Liver (tissue), 9 donors: ENCODE measurements around the gene ETF1. TPM values are rescaled to one million over a fixed set of nuclear protein-coding genes. Genes with fewer than 3 reads are reported as not detected.

Experiments used
- DNase-seq: peaks from one replicate; pipeline ENCODE4 v3.0.0-alpha.2; 2017; ENCODE audit warnings: low spot score
- H3K27ac ChIP-seq, 2 donors: one replicate each; pipeline ENCODE4 v1.7.0; 2013; ENCODE audit warnings: inconsistent platforms in 2 of 2, low read length in 2 of 2, control low read depth in 1 of 2, low read depth in 1 of 2, mild to moderate bottlenecking in 1 of 2
- H3K27me3 ChIP-seq, 4 donors: one replicate each; pipeline versions ENCODE4 v1.6.1 to v1.7.0; 2013; ENCODE audit warnings: low read length in 3 of 4, inconsistent platforms in 1 of 4, mild to moderate bottlenecking in 1 of 4, moderate library complexity in 1 of 4; ENCODE audit not compliant: control insufficient read depth in 4 of 4, insufficient read depth in 4 of 4
- H3K36me3 ChIP-seq, 4 donors: one replicate each; pipeline versions ENCODE4 v1.6.1 to v1.7.0; 2013; ENCODE audit warnings: low read length in 3 of 4, mild to moderate bottlenecking in 3 of 4, low read depth in 1 of 4, moderate library complexity in 1 of 4; ENCODE audit not compliant: control insufficient read depth in 4 of 4, insufficient read depth in 3 of 4
- H3K4me1 ChIP-seq, 4 donors: one replicate each; pipeline versions ENCODE4 v1.6.1 to v1.7.0; 2013; ENCODE audit warnings: low read length in 3 of 4, mild to moderate bottlenecking in 3 of 4, moderate library complexity in 1 of 4; ENCODE audit not compliant: control insufficient read depth in 4 of 4, insufficient read depth in 4 of 4
- H3K4me3 ChIP-seq, 3 donors: one replicate each; pipeline versions ENCODE4 v1.6.1 to v1.7.0; 2013; ENCODE audit warnings: low read length in 3 of 3, control low read depth in 1 of 3, low read depth in 1 of 3, mild to moderate bottlenecking in 1 of 3
- H3K9ac ChIP-seq, 2 donors: one replicate each; pipeline ENCODE4 v1.7.0; 2013; ENCODE audit warnings: low read length in 2 of 2, mild to moderate bottlenecking in 2 of 2, moderate library complexity in 2 of 2, control low read depth in 1 of 2, low read depth in 1 of 2
- H3K9me3 ChIP-seq, 4 donors: one replicate each; pipeline versions ENCODE4 v1.6.1 to v1.7.0; 2013; ENCODE audit warnings: low read length in 3 of 4; ENCODE audit not compliant: control insufficient read depth in 4 of 4
- CTCF ChIP-seq: fragments of 150-350 bp; IDR thresholded peaks from 2 replicates; pipeline ENCODE4 v1.5.1; 2017; ENCODE audit warnings: improper control_type of control experiment, low read depth, low read length; ENCODE audit not compliant: missing input control
- EGR1 ChIP-seq, 2 donors: IDR thresholded peaks; 2 replicates each; pipeline ENCODE4 v1.6.1; 2016 to 2018; ENCODE audit warnings: antibody characterized with exemption in 2 of 2, low read depth in 2 of 2
- FOXA1 ChIP-seq: IDR thresholded peaks from 2 replicates; pipeline ENCODE4 v1.6.1; 2016; ENCODE audit warnings: antibody characterized with exemption
- FOXA2 ChIP-seq: IDR thresholded peaks from 2 replicates; pipeline ENCODE4 v1.6.1; 2016; ENCODE audit warnings: antibody characterized with exemption
- GABPA ChIP-seq, 2 donors: IDR thresholded peaks in 1 of 2; conservative IDR thresholded peaks in 1 of 2; 2 replicates each; pipeline ENCODE4 v1.6.1; 2016; ENCODE audit warnings: antibody characterized with exemption in 2 of 2, mild to moderate bottlenecking in 1 of 2, moderate library complexity in 1 of 2
- HNF4A ChIP-seq, 2 donors: conservative IDR thresholded peaks; 2 replicates each; pipeline ENCODE4 v1.6.1; 2016; ENCODE audit warnings: antibody characterized with exemption in 2 of 2, mild to moderate bottlenecking in 2 of 2
- HNF4G ChIP-seq: IDR thresholded peaks from 2 replicates; pipeline ENCODE4 v1.6.1; 2016; ENCODE audit warnings: antibody characterized with exemption
- JUND ChIP-seq, 2 donors: IDR thresholded peaks; 2 replicates each; pipeline ENCODE4 v1.6.1; 2016; ENCODE audit warnings: antibody characterized with exemption in 2 of 2
- MAX ChIP-seq: IDR thresholded peaks from 2 replicates; pipeline ENCODE4 v1.6.1; 2016; ENCODE audit warnings: antibody characterized with exemption
- NR2F2 ChIP-seq: IDR thresholded peaks from 2 replicates; pipeline ENCODE4 v1.6.1; 2016; ENCODE audit warnings: antibody characterized with exemption
- RAD21 ChIP-seq, 2 donors: IDR thresholded peaks; 2 replicates each; pipeline ENCODE4 v1.6.1; 2016; ENCODE audit warnings: antibody characterized with exemption in 2 of 2, mild to moderate bottlenecking in 2 of 2
- RXRA ChIP-seq, 2 donors: IDR thresholded peaks; 2 replicates each; pipeline ENCODE4 v1.6.1; 2017 to 2018; ENCODE audit warnings: antibody characterized with exemption in 2 of 2, mild to moderate bottlenecking in 1 of 2
- SP1 ChIP-seq: IDR thresholded peaks from 2 replicates; pipeline ENCODE4 v1.6.1; 2018; ENCODE audit warnings: antibody characterized with exemption, mild to moderate bottlenecking
- TAF1 ChIP-seq: conservative IDR thresholded peaks from 2 replicates; pipeline ENCODE4 v1.6.1; 2016; ENCODE audit warnings: antibody characterized with exemption, mild to moderate bottlenecking
- YY1 ChIP-seq: IDR thresholded peaks from 2 replicates; pipeline ENCODE4 v1.6.1; 2016; ENCODE audit warnings: antibody characterized with exemption, mild to moderate bottlenecking
- ZBTB33 ChIP-seq: IDR thresholded peaks from 2 replicates; pipeline ENCODE4 v1.6.1; 2016; ENCODE audit warnings: antibody characterized with exemption
- WGBS: extraction: QIAGEN DNeasy Blood & Tissue Kit; methylation state at CpG from one replicate; pipeline ENCODE4 v1.1.7; 2013; 5-methylcytosine and 5-hydroxymethylcytosine counted together
- polyA plus RNA-seq, 2 donors: library from polyadenylated mRNA; stranded (reverse) in 1 of 2; unstranded in 1 of 2; fragments of 200-250 nt in 1 of 2; fragments of >200 nt in 1 of 2; fragmentation: Nextera tagmentation in 1 of 2; extraction: Ambion mirVana in 1 of 2; gene quantifications; one replicate each; pipeline versions ENCODE4 v1.2.1 to v1.2.3, GENCODE V29; 2013 to 2015
- total RNA-seq, 2 donors: library from RNA; depleted of rRNA; stranded (reverse); fragments of >200 nt; gene quantifications; one replicate each; pipeline ENCODE4 v1.2.3, GENCODE V29; 2014
- TF ChIP-seq, protein P1 (sequence below): IDR thresholded peaks from 2 replicates; pipeline ENCODE4 v1.6.1; 2016; ENCODE audit warnings: antibody characterized with exemption, mild to moderate bottlenecking
- TF ChIP-seq, protein P2 (sequence below): IDR thresholded peaks from 2 replicates; pipeline ENCODE4 v1.6.1; 2016; ENCODE audit warnings: antibody characterized with exemption
- donor health status: healthy.
- donor health status: healthy.
- donor health status: healthy.
- donor health status: healthy.
- donor health status: healthy.

ETF1 gene
- total and polyA plus RNA-seq, 4 donors, result 21.7 to 39.7 (median 31.1) TPM

DNA sequence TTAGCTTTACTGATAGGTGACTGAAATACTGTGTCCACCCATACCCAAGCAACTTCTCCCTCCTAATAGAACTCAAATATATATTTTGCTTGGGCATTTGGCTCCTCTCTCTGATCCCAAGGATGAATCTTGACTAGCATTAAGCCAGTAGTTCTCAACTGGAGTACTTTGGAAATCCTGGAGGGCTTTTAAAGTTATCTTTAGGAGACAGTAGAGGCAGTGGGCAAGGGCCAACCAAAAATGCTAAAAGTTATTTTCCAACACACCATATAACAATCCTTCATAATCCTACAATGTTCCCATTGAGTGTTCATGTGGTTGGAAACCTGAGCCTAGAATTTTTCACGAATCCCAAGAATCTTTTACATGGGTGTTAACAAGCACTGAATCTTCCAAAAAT lies 11.1 kb upstream of the ETF1 start:
- no peaks in the 10 kb centered on the region for H3K9me3 ChIP-seq
- no peak for DNase-seq
- H3K4me3 ChIP-seq, result no peak overlapping the region
- no peaks in the 10 kb centered on the region for H3K27me3 ChIP-seq
- H3K36me3 ChIP-seq, result peaks cover 16 to 57% (median 50%) of the 10 kb centered on the region in 4 donors
- no peak overlapping the region for H3K27ac ChIP-seq
- peaks cover 0 to 7% (median 3%) of the 10 kb centered on the region in 4 donors for H3K4me1 ChIP-seq
- TF ChIP-seq JUND (IDR thresholded peaks at IDR 0.05) (no peak), HNF4G (no peak), HNF4A (conservative IDR thresholded peaks at IDR 0.05) (no peak), FOXA2 (no peak), FOXA1 (no peak), TAF1 (no peak), YY1 (no peak)
- H3K9ac ChIP-seq, result no peak overlapping the region
- WGBS, result 88% methylated on average over 1 of the region's 1 CpG

DNA sequence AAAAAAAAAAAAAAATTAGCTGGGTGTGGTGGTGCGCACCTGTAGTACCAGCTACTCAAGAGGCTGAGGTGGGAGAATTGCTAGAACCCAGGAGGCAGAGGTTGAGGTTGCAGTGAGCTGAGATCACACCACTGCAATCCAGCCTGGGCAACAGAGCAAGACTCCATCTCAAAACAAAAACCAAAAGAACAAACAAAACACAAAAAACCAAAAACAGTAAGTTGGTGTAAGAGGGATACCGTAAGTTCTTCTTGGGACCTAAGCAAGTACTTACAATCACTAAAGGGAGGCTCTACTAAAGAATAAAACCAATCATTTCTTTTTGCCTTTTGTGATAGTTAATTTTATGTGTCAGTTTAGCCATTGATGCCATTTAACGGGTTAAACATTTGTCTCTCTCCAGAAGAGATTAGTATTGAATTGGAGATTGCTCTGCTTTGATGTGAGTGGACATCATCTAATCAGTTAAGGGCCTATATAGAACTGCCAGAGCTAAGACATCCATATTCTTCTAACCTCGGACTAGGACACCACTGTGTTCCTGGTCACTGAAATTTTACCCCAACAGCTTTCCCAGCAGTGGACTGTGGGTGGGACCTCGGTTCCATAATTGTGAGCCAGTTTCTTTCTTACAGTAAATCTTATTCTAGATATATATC lies 10.5 kb upstream of the ETF1 start:
- TF ChIP-seq GABPA (IDR thresholded peaks at IDR 0.05 in 1 of 2, conservative IDR thresholded peaks at IDR 0.05 in 1 of 2), result no peak
- no peak for TF ChIP-seq CTCF
- TF ChIP-seq, protein P1, sequence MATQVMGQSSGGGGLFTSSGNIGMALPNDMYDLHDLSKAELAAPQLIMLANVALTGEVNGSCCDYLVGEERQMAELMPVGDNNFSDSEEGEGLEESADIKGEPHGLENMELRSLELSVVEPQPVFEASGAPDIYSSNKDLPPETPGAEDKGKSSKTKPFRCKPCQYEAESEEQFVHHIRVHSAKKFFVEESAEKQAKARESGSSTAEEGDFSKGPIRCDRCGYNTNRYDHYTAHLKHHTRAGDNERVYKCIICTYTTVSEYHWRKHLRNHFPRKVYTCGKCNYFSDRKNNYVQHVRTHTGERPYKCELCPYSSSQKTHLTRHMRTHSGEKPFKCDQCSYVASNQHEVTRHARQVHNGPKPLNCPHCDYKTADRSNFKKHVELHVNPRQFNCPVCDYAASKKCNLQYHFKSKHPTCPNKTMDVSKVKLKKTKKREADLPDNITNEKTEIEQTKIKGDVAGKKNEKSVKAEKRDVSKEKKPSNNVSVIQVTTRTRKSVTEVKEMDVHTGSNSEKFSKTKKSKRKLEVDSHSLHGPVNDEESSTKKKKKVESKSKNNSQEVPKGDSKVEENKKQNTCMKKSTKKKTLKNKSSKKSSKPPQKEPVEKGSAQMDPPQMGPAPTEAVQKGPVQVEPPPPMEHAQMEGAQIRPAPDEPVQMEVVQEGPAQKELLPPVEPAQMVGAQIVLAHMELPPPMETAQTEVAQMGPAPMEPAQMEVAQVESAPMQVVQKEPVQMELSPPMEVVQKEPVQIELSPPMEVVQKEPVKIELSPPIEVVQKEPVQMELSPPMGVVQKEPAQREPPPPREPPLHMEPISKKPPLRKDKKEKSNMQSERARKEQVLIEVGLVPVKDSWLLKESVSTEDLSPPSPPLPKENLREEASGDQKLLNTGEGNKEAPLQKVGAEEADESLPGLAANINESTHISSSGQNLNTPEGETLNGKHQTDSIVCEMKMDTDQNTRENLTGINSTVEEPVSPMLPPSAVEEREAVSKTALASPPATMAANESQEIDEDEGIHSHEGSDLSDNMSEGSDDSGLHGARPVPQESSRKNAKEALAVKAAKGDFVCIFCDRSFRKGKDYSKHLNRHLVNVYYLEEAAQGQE, result no peak
- TF ChIP-seq YY1, result no peak
- TF ChIP-seq HNF4G, result no peak
- TF ChIP-seq HNF4A (conservative IDR thresholded peaks at IDR 0.05), result no peak
- no peak for TF ChIP-seq JUND (IDR thresholded peaks at IDR 0.05)
- TF ChIP-seq, protein P2, sequence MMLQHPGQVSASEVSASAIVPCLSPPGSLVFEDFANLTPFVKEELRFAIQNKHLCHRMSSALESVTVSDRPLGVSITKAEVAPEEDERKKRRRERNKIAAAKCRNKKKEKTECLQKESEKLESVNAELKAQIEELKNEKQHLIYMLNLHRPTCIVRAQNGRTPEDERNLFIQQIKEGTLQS, result no peak
- TF ChIP-seq FOXA1, result no peak
- TF ChIP-seq ZBTB33, result no peak
- no peak for TF ChIP-seq MAX
- no peak for TF ChIP-seq TAF1
- no peak for TF ChIP-seq RAD21 (IDR thresholded peaks at IDR 0.05)
- TF ChIP-seq SP1, result no peak
- TF ChIP-seq EGR1 (IDR thresholded peaks at IDR 0.05; ENCODE audit: low read depth in 2 of 2), result no peak
- TF ChIP-seq NR2F2, result no peak
- TF ChIP-seq FOXA2, result no peak
- TF ChIP-seq RXRA (IDR thresholded peaks at IDR 0.05), result no peak
- Histone ChIP-seq H3K27me3 (no peaks in the 10 kb centered on the region), H3K4me1 (peaks cover 0 to 7% (median 3%) of the 10 kb centered on the region in 4 donors), H3K9ac (no peak overlapping the region), H3K9me3 (no peaks in the 10 kb centered on the region), H3K27ac (no peak overlapping the region), H3K36me3 (peaks cover 14 to 51% (median 45%) of the 10 kb centered on the region in 4 donors), H3K4me3 (no peak overlapping the region)
- 95% methylated on average over 5 of the region's 5 CpGs for WGBS
- DNase-seq, result no peak
